ENCODE data around the gene LRRC8E. TPM values are rescaled to one million over a fixed set of nuclear protein-coding genes. Genes with fewer than 3 reads are reported as not detected.

Gene LRRC8E
- polyA plus RNA-seq, 6 donors from 2014 or later = not detected

GRCh38 chr19:7919610-7920518, 31.6 kb downstream of the LRRC8E start, which contains the start of gene SNAPC2:
Gene SNAPC2 (plus strand): TSS chr19:7920338. CDS start chr19:7920367, 29 bp downstream.
- ATAC-seq (ENCODE audit: low read depth in 2 of 2) = peak; percentile 68
- H3K9me3 Mint-ChIP-seq = no peaks in the 10 kb centered on the region
- peak within 1 kb of the TSS; percentile 18 to 97 (median 88) for H3K27ac Mint-ChIP-seq
- H3K27me3 Mint-ChIP-seq = peaks cover 16 to 42% (median 17%) of the 10 kb centered on the region in 3 donors
- no peaks in the 10 kb centered on the region for H3K36me3 Mint-ChIP-seq
- peak; percentile 98 for DNase-seq
- peak within 1 kb of the TSS; percentile 78 to 96 (median 94) for H3K4me3 Mint-ChIP-seq
- peaks cover 39 to 54% (median 40%) of the 10 kb centered on the region in 3 donors for H3K4me1 Mint-ChIP-seq

- no peaks in the 10 kb centered on the region for H3K9me3 Mint-ChIP-seq
Observed at GRCh38 chr19:7920519-7921301, 32.4 kb downstream of the LRRC8E start.

GRCh38 chr19:7921302-7921966, 33.1 kb downstream of the LRRC8E start:
- Mint-ChIP-seq H3K4me3 (peak overlapping the region; percentile 78 to 96 (median 94)), H3K9me3 (no peaks in the 10 kb centered on the region), H3K27me3 (peaks cover 9 to 29% (median 16%) of the 10 kb centered on the region in 3 donors), H3K36me3 (no peaks in the 10 kb centered on the region), H3K27ac (peak overlapping the region in 4 of 6 donors; percentile 82 to 97 (median 88)), H3K4me1 (peaks cover 36 to 53% (median 39%) of the 10 kb centered on the region in 3 donors)
- DNase-seq (no peak), ATAC-seq (ENCODE audit: low read depth in 2 of 2) (no peak)

More at GRCh38 chr19:7920519-7921301, 32.4 kb downstream of the LRRC8E start:
- Mint-ChIP-seq H3K4me1 (peaks cover 37 to 54% (median 43%) of the 10 kb centered on the region in 3 donors), H3K27me3 (peaks cover 11 to 33% (median 16%) of the 10 kb centered on the region in 3 donors), H3K27ac (peak overlapping the region; percentile 18 to 97 (median 88)), H3K4me3 (peak overlapping the region; percentile 78 to 96 (median 94)), H3K36me3 (no peaks in the 10 kb centered on the region)
- peak; percentile 94 for DNase-seq
- peak; percentile 57 to 61 for ATAC-seq (ENCODE audit: low read depth in 2 of 2)

- Mint-ChIP-seq H3K27ac (peak overlapping the region in 1 of 6 donors; percentile 47), H3K27me3 (peaks cover 5 to 25% (median 16%) of the 10 kb centered on the region in 3 donors), H3K36me3 (no peaks in the 10 kb centered on the region)
Observed at GRCh38 chr19:7921967-7922835, 33.9 kb downstream of the LRRC8E start.

GRCh38 chr19:7922836-7923195, 34.5 kb downstream of the LRRC8E start:
- Mint-ChIP-seq H3K27ac (peak overlapping the region in 1 of 6 donors; percentile 23), H3K4me3 (peak overlapping the region in 5 of 8 donors; percentile 20 to 73 (median 34)), H3K4me1 (peaks cover 33 to 49% (median 42%) of the 10 kb centered on the region in 3 donors), H3K9me3 (no peaks in the 10 kb centered on the region), H3K36me3 (no peaks in the 10 kb centered on the region), H3K27me3 (peaks cover 4 to 20% (median 13%) of the 10 kb centered on the region in 3 donors)
- ATAC-seq (ENCODE audit: low read depth in 2 of 2) (no peak), DNase-seq (no peak)

More at GRCh38 chr19:7921967-7922835, 33.9 kb downstream of the LRRC8E start:
- DNase-seq (no peak), ATAC-seq (ENCODE audit: low read depth in 2 of 2) (no peak)
- Mint-ChIP-seq H3K4me1 (peaks cover 33 to 51% (median 39%) of the 10 kb centered on the region in 3 donors), H3K9me3 (no peaks in the 10 kb centered on the region), H3K4me3 (peak overlapping the region in 7 of 8 donors; percentile 31 to 96 (median 48))

GRCh38 chr19:7923295-7924191, 35.2 kb downstream of the LRRC8E start:
- Mint-ChIP-seq H3K9me3 (no peaks in the 10 kb centered on the region), H3K4me3 (peak overlapping the region in 5 of 8 donors; percentile 17 to 64 (median 34))

GRCh38 chr19:7924241-7924640, 35.9 kb downstream of the LRRC8E start:
- Mint-ChIP-seq H3K27me3 (peaks cover 0 to 11% (median 8%) of the 10 kb centered on the region in 3 donors), H3K4me3 (peak overlapping the region in 7 of 8 donors; percentile 30 to 77 (median 62)), H3K27ac (peak overlapping the region in 2 of 6 donors; percentile 68 to 72), H3K36me3 (no peaks in the 10 kb centered on the region), H3K4me1 (peaks cover 32 to 40% (median 39%) of the 10 kb centered on the region in 3 donors), H3K9me3 (no peaks in the 10 kb centered on the region)
- DNase-seq = no peak
- ATAC-seq (ENCODE audit: low read depth in 2 of 2) = no peak

More at GRCh38 chr19:7923295-7924191, 35.2 kb downstream of the LRRC8E start:
- H3K27ac Mint-ChIP-seq = peak overlapping the region in 4 of 6 donors; percentile 16 to 72 (median 40)
- ATAC-seq (ENCODE audit: low read depth in 2 of 2) = no peak
- H3K4me1 Mint-ChIP-seq = peaks cover 32 to 42% (median 39%) of the 10 kb centered on the region in 3 donors
- peaks cover under 1 to 13% (median 8%) of the 10 kb centered on the region in 3 donors for H3K27me3 Mint-ChIP-seq
- H3K36me3 Mint-ChIP-seq = no peaks in the 10 kb centered on the region
- DNase-seq = no peak

- H3K27ac Mint-ChIP-seq = peak overlapping the region in 2 of 6 donors; percentile 29 to 75
- no peak for ATAC-seq (ENCODE audit: low read depth in 2 of 2)
- no peaks in the 10 kb centered on the region for H3K9me3 Mint-ChIP-seq
- peaks cover 0 to 6% (median 4%) of the 10 kb centered on the region in 3 donors for H3K27me3 Mint-ChIP-seq
- H3K36me3 Mint-ChIP-seq = no peaks in the 10 kb centered on the region
- DNase-seq = no peak
- peaks cover 27 to 36% (median 35%) of the 10 kb centered on the region in 3 donors for H3K4me1 Mint-ChIP-seq
- H3K4me3 Mint-ChIP-seq = peak overlapping the region in 4 of 8 donors; percentile 61 to 82 (median 72)
Observed at GRCh38 chr19:7924651-7925170, 36.4 kb downstream of the LRRC8E start.

- peak; percentile 29 to 37 for ATAC-seq (ENCODE audit: low read depth in 2 of 2)
- peak; percentile 66 for DNase-seq
- H3K4me3 Mint-ChIP-seq = peak overlapping the region; percentile 73 to 91 (median 83)
- H3K27ac Mint-ChIP-seq = peak overlapping the region in 2 of 6 donors; percentile 69 to 75
- H3K4me1 Mint-ChIP-seq = peaks cover 23 to 31% (median 29%) of the 10 kb centered on the region in 3 donors
- H3K9me3 Mint-ChIP-seq = no peaks in the 10 kb centered on the region
- H3K36me3 Mint-ChIP-seq = no peaks in the 10 kb centered on the region
- peaks cover 0 to under 1% (median 0%) of the 10 kb centered on the region in 3 donors for H3K27me3 Mint-ChIP-seq
Observed at GRCh38 chr19:7925171-7925851, 37.0 kb downstream of the LRRC8E start.

- Mint-ChIP-seq H3K27me3 (no peaks in the 10 kb centered on the region), H3K9me3 (no peaks in the 10 kb centered on the region), H3K36me3 (no peaks in the 10 kb centered on the region), H3K27ac (peak within 1 kb of the TSS in 3 of 6 donors; percentile 26 to 85 (median 69)), H3K4me1 (peaks cover 19 to 26% (median 23%) of the 10 kb centered on the region in 3 donors), H3K4me3 (peak within 1 kb of the TSS; percentile 73 to 91 (median 83))
- DNase-seq (peak; percentile 70), ATAC-seq (ENCODE audit: low read depth in 2 of 2) (peak; percentile 61 to 62)
Observed at GRCh38 chr19:7926021-7926726, 37.9 kb downstream of the LRRC8E start, which contains the start of gene CTXN1. Gene CTXN1 (minus strand): TSS chr19:7926135. CDS start chr19:7925538, 597 bp downstream.
